Neural cell (in vitro differentiated cells): ENCODE data around the gene ADARB2.

Source experiments
- CTCF ChIP-seq: fragments of 450-650 bp; IDR thresholded peaks from 2 replicates; pipeline ENCODE4 v1.5.1; 2014; ENCODE audit warnings: antibody characterized with exemption, mild to moderate bottlenecking, moderate library complexity; ENCODE audit not compliant: poor library complexity, severe bottlenecking
- EP300 ChIP-seq: fragments of 450-650 bp; conservative IDR thresholded peaks from 2 replicates; pipeline ENCODE4 v1.6.1; 2014; ENCODE audit warnings: antibody characterized with exemption, mild to moderate bottlenecking, moderate library complexity; ENCODE audit not compliant: poor library complexity, severe bottlenecking
- EZH2 ChIP-seq: fragments of 200-600, 300-800 bp; shearing (Covaris generic), sonication (generic); IDR thresholded peaks from 2 replicates; pipeline ENCODE4 v1.6.1; 2014; ENCODE audit warnings: antibody characterized with exemption, low read length, borderline replicate concordance, mild to moderate bottlenecking; ENCODE audit not compliant: insufficient read depth, poor library complexity, severe bottlenecking
- MXI1 ChIP-seq: fragments of 450-650 bp; conservative IDR thresholded peaks from 2 replicates; pipeline ENCODE4 v1.6.1; 2014; ENCODE audit warnings: antibody characterized with exemption, mild to moderate bottlenecking; ENCODE audit not compliant: poor library complexity, severe bottlenecking
- POLR2AphosphoS5 ChIP-seq: IDR thresholded peaks from 2 replicates; pipeline ENCODE4 v1.6.1; 2012
- RAD21 ChIP-seq: fragments of 450-650 bp; conservative IDR thresholded peaks from 2 replicates; pipeline ENCODE4 v1.6.1; 2014; ENCODE audit warnings: antibody characterized with exemption, mild to moderate bottlenecking, moderate library complexity
- REST ChIP-seq: IDR thresholded peaks from 2 replicates; pipeline ENCODE4 v1.6.1; 2012; ENCODE audit warnings: borderline replicate concordance
- SMC3 ChIP-seq: fragments of 450-650 bp; conservative IDR thresholded peaks from 2 replicates; pipeline ENCODE4 v1.6.1; 2014; ENCODE audit warnings: antibody characterized with exemption, mild to moderate bottlenecking, moderate library complexity; ENCODE audit not compliant: poor library complexity
- TAF1 ChIP-seq: IDR thresholded peaks from 2 replicates; pipeline ENCODE4 v1.6.1; 2012; ENCODE audit warnings: low read depth

DNA sequence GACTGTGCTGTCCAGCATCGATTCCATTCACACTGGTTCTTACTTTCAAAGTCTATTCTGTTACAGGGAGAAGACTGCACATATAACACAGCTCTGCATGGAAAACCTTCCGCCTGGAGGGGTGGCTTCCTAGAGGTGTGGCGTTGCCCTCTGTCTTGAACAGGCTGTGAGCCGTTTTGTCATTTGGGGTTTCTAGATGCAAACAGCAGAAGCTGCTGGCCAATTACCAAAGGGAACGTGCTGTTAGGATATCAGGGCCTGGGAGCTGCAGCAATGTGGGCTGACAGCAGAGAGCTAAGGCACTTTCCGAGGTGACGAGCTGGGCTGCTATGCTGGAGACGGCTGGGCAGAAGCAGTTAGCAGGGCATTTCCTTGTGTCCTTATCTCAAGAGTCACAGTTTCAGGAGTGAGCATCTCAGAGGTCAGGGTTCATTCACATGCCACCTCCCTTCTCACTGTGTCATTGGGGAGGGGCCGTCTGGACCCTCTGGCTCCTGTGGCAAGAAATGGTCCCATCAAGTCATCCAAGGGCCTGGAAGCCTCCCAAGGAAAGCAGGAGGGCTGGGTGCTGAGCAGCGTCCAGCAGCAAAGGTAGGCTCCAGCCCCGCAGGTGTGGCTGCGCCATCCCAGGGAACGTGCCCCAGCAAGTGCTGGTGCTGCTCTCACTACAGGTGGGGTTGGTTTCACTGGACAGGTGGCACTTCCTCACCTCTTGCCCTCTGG lies 574.7 kb downstream of the ADARB2 start:
- TF ChIP-seq CTCF (no peak), TAF1 (no peak), RAD21 (no peak), EP300 (no peak), POLR2AphosphoS5 (no peak), MXI1 (no peak), EZH2 (no peak), REST (no peak), SMC3 (no peak)
